GM18870 (cell line): ENCODE measurements around the gene LRRC4B.
"Not testable (repeated sequence)": the region's sequence is repeated elsewhere in the genome, so short reads cannot be mapped to it uniquely, and the experiment has no call there.

Experiments used
- ATAC-seq: cut with Tn5 transposase; IDR thresholded peaks from one replicate; pipeline ENCODE4 v1.9.1; 2021; ENCODE audit warnings: moderate library complexity; ENCODE audit not compliant: unreplicated experiment

Gene LRRC4B, protein sequence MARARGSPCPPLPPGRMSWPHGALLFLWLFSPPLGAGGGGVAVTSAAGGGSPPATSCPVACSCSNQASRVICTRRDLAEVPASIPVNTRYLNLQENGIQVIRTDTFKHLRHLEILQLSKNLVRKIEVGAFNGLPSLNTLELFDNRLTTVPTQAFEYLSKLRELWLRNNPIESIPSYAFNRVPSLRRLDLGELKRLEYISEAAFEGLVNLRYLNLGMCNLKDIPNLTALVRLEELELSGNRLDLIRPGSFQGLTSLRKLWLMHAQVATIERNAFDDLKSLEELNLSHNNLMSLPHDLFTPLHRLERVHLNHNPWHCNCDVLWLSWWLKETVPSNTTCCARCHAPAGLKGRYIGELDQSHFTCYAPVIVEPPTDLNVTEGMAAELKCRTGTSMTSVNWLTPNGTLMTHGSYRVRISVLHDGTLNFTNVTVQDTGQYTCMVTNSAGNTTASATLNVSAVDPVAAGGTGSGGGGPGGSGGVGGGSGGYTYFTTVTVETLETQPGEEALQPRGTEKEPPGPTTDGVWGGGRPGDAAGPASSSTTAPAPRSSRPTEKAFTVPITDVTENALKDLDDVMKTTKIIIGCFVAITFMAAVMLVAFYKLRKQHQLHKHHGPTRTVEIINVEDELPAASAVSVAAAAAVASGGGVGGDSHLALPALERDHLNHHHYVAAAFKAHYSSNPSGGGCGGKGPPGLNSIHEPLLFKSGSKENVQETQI

GRCh38 chr19:50567882-50568727 is at the start of gene LRRC4B:
Gene LRRC4B (minus strand): TSS chr19:50568435. CDS start chr19:50548838, 19,597 bp downstream.
- ATAC-seq: no peak

DNA sequence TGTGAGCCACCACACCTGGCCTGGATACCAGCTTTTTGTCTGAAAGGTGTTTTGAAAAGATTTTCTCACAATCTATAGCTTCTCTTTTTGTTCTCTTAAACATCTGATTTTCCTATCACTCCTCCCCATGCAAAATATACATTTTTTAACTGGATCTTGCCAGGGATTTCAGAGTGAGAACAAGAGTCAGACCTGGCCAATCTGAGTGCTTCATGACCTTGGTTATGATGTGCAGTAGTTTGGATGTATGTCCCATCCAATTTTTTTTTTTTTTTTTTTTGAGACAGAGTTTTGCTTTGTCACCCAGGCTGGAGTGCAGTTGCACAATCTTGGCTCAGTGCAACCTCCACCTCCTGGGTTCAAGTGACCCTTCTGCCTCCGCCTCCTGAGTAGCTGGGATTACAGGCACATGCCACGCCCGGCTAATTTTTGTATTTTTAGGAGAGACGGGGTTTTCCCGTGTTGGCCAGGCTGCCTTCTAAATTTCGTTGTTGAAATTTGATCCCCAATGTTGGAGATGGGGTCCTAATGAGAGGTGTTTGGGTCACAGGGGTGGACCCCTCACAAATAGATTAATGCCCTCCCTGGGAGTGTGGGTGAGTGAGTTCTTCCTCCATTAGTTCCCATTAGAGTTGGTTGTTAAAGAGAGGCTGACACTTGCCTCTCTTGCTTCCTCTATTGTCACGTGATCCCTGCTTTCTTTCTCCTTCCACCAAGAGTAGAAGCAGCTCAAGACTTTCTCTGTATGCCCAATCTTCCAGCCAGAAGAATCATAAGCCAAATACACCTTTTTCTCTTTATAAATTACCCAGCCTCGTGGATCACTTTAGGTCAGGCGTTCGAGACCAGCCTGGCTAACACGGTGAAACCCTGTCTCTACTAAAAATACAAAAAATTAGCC is 44.5 kb upstream of the LRRC4B start:
- ATAC-seq: not testable (repeated sequence)

- ATAC-seq: no peak
These were observed 39.9 kb upstream of the LRRC4B start for GRCh38 chr19:50607874-50608785.

- no peak for ATAC-seq
These were observed 39.2 kb upstream of the LRRC4B start for GRCh38 chr19:50607388-50607787.

GRCh38 chr19:50606059-50606836 is 38.0 kb upstream of the LRRC4B start:
- ATAC-seq: not testable (repeated sequence)

- not testable (repeated sequence) for ATAC-seq
These were observed 36.2 kb upstream of the LRRC4B start for GRCh38 chr19:50604264-50605073.

DNA sequence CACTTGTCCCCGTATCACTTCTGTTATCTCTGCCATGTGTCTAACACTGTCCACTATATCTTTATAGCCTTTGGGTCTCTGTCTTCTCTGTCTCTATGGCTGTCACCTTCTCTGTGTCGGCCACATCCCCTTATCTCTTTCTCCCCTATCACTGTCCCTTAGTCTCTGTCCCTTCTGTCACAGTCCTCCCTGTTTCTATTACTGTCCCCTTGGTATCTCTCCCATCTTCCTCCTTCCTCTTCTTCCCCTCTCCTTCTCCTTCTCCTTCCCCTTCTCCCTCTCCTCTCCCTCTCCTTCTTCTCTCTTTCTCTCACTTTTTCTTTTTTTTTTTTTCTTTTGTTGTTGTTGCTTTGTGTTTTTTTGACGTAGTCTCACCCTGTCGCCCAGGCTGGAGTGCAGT is 34.7 kb upstream of the LRRC4B start:
- ATAC-seq: no peak

DNA sequence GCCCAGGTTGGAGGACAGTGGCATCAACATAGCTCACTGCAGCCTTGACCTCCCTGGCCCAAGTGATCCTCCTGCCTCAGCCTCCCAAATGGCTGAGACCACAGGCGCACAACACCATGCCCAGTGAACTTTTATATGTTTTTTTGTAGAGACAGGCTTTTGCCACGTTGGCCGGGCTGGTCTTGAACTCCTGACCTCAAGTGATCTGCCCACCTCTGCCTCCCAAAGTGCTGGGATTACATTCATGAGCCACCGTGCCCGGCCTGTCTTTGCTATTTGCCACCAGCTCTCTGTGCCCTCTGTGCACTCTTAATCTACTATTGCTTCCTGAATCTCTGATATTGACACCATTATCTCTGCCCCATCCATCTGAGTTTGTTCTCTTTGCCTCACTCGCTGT is 34.3 kb upstream of the LRRC4B start:
- no peak for ATAC-seq

GRCh38 chr19:50602089-50602422 is 33.8 kb upstream of the LRRC4B start:
- ATAC-seq: no peak

DNA sequence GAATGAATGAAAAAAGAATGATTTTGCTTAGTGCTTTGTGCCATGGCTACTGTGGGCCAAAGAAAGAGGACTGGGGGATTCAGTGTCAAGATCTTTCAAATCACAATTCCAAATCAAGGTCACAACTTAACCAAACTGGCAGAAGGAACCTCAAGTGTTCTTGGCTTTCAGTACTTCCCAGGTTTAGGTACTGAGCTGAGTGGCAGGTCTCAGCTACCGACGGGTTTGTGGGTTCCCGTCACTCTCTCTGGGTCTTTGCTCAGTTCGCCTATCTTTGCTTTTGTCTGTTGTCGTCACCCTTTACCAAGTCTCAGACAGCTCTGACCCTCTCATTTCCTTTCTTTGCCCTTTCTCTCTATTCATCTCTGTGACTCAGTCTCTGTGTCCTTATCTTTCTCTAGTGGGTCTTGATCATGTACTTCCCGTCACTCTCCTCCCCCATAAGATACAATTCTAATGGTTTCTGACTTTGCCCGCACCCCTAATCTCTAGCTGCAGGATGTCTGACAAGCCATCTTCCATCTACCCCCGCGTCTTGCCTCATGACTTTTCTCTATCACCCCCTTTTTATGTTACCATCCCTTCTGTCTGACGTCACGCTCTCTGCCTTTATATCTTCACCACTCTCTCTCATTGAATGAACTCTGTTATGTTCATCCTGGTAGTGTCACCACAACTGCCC is 33.3 kb upstream of the LRRC4B start:
- ATAC-seq: no peak

GRCh38 chr19:50599427-50599826 is 31.2 kb upstream of the LRRC4B start:
- ATAC-seq: no peak

GRCh38 chr19:50590191-50590590 is 22.0 kb upstream of the LRRC4B start:
- no peak for ATAC-seq

DNA sequence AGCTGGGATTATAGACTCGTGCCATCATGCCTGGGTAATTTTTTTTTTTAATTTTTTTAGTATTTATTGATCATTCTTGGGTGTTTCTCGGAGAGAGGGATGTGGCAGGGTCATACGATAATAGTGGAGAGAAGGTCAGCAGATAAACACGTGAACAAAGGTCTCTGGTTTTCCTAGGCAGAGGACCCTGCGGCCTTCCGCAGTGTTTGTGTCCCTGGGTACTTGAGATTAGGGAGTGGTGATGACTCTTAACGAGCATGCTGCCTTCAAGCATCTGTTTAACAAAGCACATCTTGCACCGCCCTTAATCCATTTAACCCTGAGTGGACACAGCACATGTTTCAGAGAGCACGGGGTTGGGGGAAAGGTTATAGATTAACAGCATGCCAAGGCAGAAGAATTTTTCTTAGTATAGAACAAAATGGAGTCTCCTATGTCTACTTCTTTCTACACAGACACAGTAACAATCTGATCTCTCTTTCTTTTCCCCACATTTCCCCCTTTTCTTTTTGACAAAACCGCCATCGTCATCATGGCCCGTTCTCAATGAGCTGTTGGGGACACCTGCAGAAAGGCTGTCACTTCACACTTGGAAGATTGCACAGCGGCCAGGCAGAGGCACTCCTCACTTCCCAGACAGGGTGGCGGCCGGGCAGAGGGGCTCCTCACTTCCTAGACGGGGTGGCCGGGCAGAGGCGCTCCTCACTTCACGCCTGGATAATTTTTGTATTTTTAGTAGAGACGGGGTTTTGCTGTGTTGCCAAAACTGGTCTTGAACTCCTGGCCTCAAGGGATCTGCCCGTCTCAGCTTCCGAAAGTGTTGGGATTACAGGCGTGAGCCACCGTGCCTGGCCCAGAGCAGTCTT is 13.8 kb upstream of the LRRC4B start:
- ATAC-seq: not testable (repeated sequence)

DNA sequence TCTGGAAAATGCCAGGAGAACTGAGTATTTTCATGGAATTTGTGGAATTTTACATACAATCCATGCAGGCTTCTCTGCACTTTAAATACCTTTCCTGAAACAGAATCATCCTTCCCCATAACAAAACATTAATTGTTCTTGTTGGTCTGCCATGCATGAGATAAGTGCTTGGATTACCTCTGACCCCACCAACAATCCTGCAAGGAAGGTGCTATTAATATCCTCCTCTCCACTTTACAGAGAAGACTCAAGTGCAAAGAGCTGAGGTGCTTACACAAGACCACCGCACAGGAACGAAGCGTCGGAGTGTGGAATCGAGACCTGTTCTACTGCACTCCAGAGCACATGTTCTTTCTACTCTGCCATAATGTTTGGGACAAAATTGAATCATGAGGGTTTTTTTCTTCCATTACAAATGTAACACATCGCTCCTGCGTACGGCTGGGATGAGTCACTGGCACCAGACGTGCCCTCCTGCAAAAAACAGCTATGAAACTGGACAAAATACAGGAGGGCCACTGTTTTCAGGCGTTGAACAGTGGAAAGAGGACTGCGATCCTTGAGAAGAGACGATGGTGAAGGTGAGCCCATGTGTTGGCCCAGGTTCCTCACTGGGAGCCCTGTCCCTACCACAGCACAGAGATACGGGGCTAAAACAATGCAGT is 12.9 kb upstream of the LRRC4B start:
- ATAC-seq: no peak

DNA sequence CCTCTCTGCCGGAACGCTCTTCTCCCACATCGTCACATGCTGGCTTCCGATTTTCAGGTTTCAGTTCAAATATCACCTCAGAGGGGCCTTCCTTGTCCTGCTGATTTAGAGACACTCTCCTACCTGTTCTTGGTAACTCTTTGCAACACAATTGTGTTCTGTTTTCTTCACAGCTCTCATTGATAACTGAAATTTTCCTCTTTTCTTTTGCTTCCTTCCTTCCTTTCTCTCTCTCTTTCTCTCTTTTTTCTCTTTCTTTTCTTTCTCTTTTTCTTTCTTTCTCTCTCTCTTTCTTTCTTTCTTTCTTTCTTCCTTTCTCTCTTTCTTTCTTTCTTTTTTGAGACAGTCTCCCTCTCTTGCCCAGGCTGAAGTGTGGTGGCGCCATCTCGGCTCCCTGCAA is 12.0 kb upstream of the LRRC4B start:
- ATAC-seq: no peak

GRCh38 chr19:50576769-50577168 is 8.5 kb upstream of the LRRC4B start:
- ATAC-seq: not testable (repeated sequence)
